IMR-90 (cell line): ENCODE results near the gene MYCBP2. TPM values are rescaled to one million over a fixed set of nuclear protein-coding genes. Genes with fewer than 3 reads are reported as not detected.

Source experiments
- ATAC-seq: fragments of 200-7000 bp; cut with Tn5 transposase; 2 replicates; pipeline ENCODE4 v1.9.1; 2020; ENCODE audit warnings: low read depth, mild to moderate bottlenecking, moderate library complexity
- BruUV-seq: library from RNA; stranded (reverse); fragments of 400-500 nt; replicated peaks from 2 replicates; lab custom pipeline; 2021; lab: Mats Ljungman, UMichigan
- CTCF ChIA-PET: fragments of 300-600 bp; formaldehyde crosslinking; extraction: SDS; loops from one replicate; lab custom pipeline; 2021; ENCODE audit warnings: antibody characterized with exemption; lab: Yijun Ruan, JAX
- POLR2A ChIA-PET: fragments of 300-600 bp; sonication (Branson Sonifier 250); formaldehyde crosslinking; loops from one replicate; lab custom pipeline; 2022; ENCODE audit warnings: antibody characterized with exemption; ENCODE audit not compliant: unreplicated experiment; lab: Charles Lee
- DNase-seq: peaks from one replicate; pipeline ENCODE4 v3.0.0; 2013
- H2AFZ ChIP-seq: replicated peaks from 2 replicates; pipeline ENCODE3; 2013; ENCODE audit warnings: low read length, mild to moderate bottlenecking; ENCODE audit not compliant: poor library complexity
- H2AK5ac ChIP-seq: 2 replicates; pipeline ENCODE4 v1.6.1; 2013; ENCODE audit warnings: low read depth, low read length, inconsistent platforms
- H2AK9ac ChIP-seq: replicated peaks from 2 replicates; pipeline ENCODE3; 2013; ENCODE audit warnings: mild to moderate bottlenecking, low read depth, low read length, moderate library complexity; ENCODE audit not compliant: poor library complexity
- H2BK120ac ChIP-seq: 2 replicates; pipeline ENCODE4 v1.6.1; 2013; ENCODE audit warnings: low read depth, low read length, inconsistent platforms
- H2BK15ac ChIP-seq: 3 replicates; pipeline ENCODE4 v1.6.1; 2013; ENCODE audit warnings: low read depth, low read length, inconsistent platforms
- H2BK20ac ChIP-seq: 2 replicates; pipeline ENCODE4 v1.6.1; 2013; ENCODE audit warnings: low read depth, mild to moderate bottlenecking, inconsistent platforms, low read length, moderate library complexity
- H2BK5ac ChIP-seq: 2 replicates; pipeline ENCODE4 v1.6.1; 2013; ENCODE audit warnings: mild to moderate bottlenecking, low read depth, low read length, inconsistent platforms; ENCODE audit not compliant: poor library complexity, severe bottlenecking
- H3K14ac ChIP-seq: replicated peaks from 2 replicates; pipeline ENCODE4 v1.6.1; 2013; ENCODE audit warnings: low read depth, low read length, inconsistent platforms
- H3K18ac ChIP-seq: 2 replicates; pipeline ENCODE4 v1.6.1; 2013; ENCODE audit warnings: low read depth, low read length, control low read depth
- H3K23ac ChIP-seq: 2 replicates; pipeline ENCODE4 v1.6.1; 2013; ENCODE audit warnings: low read depth, low read length, inconsistent platforms
- H3K27ac ChIP-seq: 2 replicates; pipeline ENCODE4 v1.5.1; 2013; ENCODE audit warnings: mild to moderate bottlenecking, control low read depth, low read length; ENCODE audit not compliant: insufficient read depth
- H3K27me3 ChIP-seq: 2 replicates; pipeline ENCODE4 v1.6.1; 2013; ENCODE audit warnings: low read length; ENCODE audit not compliant: control insufficient read depth, insufficient read depth
- H3K36me3 ChIP-seq: 2 replicates; pipeline ENCODE4 v1.6.1; 2013; ENCODE audit warnings: low read length, mixed read lengths; ENCODE audit not compliant: control insufficient read depth, insufficient read depth
- H3K4ac ChIP-seq: 2 replicates; pipeline ENCODE4 v1.6.1; 2013; ENCODE audit warnings: low read depth, low read length, inconsistent platforms
- H3K4me1 ChIP-seq: 2 replicates; pipeline ENCODE4 v1.6.1; 2013; ENCODE audit warnings: low read length, mixed read lengths; ENCODE audit not compliant: control insufficient read depth, insufficient read depth
- H3K4me2 ChIP-seq: 2 replicates; pipeline ENCODE4 v1.6.1; 2013; ENCODE audit warnings: low read depth, mild to moderate bottlenecking, control low read depth, low read length, moderate library complexity
- H3K4me3 ChIP-seq: 2 replicates; pipeline ENCODE4 v1.5.1; 2013; ENCODE audit warnings: low read depth, mild to moderate bottlenecking, control low read depth, low read length, moderate library complexity; ENCODE audit not compliant: insufficient read depth
- H3K56ac ChIP-seq: 2 replicates; pipeline ENCODE4 v1.6.1; 2013; ENCODE audit warnings: low read length, inconsistent platforms; ENCODE audit not compliant: insufficient read depth; ENCODE audit errors: extremely low read depth
- H3K79me1 ChIP-seq, 2 experiments: 2 replicates each; pipeline ENCODE4 v1.6.1; 2013; ENCODE audit warnings: low read length in 2 of 2, inconsistent platforms in 1 of 2, low read depth in 1 of 2
- H3K9ac ChIP-seq: 2 replicates; pipeline ENCODE4 v1.6.1; 2013; ENCODE audit warnings: low read depth, low read length, control low read depth
- H3K9me1 ChIP-seq: 2 replicates; pipeline ENCODE4 v1.6.1; 2013; ENCODE audit warnings: low read length, inconsistent platforms; ENCODE audit not compliant: insufficient read depth
- H3K9me3 ChIP-seq: 2 replicates; pipeline ENCODE4 v1.6.1; 2013; ENCODE audit warnings: low read length; ENCODE audit not compliant: control insufficient read depth, insufficient read depth
- H4K20me1 ChIP-seq: 2 replicates; pipeline ENCODE4 v1.6.1; 2013; ENCODE audit warnings: low read length, inconsistent platforms; ENCODE audit not compliant: insufficient read depth
- H4K5ac ChIP-seq: 2 replicates; pipeline ENCODE4 v1.6.1; 2013; ENCODE audit warnings: mild to moderate bottlenecking, low read depth, low read length, control low read depth
- H4K8ac ChIP-seq, 2 experiments: 2 replicates each; pipeline ENCODE4 v1.6.1; 2013; ENCODE audit warnings: low read depth in 2 of 2, low read length in 2 of 2, control low read depth in 1 of 2, inconsistent platforms in 1 of 2
- H4K91ac ChIP-seq: 2 replicates; pipeline ENCODE4 v1.6.1; 2013; ENCODE audit warnings: low read depth, low read length, inconsistent platforms; ENCODE audit not compliant: insufficient read depth
- BHLHE40 ChIP-seq: fragments of 150-350 bp; IDR thresholded peaks from 2 replicates; pipeline ENCODE4 v1.6.1; 2016; ENCODE audit warnings: mild to moderate bottlenecking, low read depth, low read length
- CEBPB ChIP-seq: IDR thresholded peaks from 2 replicates; pipeline ENCODE4 v1.6.1; 2012; ENCODE audit warnings: low read depth, low read length, improper control_type of control experiment
- CHD1 ChIP-seq: IDR thresholded peaks from 2 replicates; pipeline ENCODE4 v1.6.1; 2012; ENCODE audit warnings: low read depth, low read length, improper control_type of control experiment
- ELK1 ChIP-seq: fragments of 150-350 bp; IDR thresholded peaks from 2 replicates; pipeline ENCODE4 v1.6.1; 2016; ENCODE audit warnings: low read depth, mild to moderate bottlenecking, low read length, moderate library complexity, borderline replicate concordance
- FOS ChIP-seq: fragments of 150-350 bp; IDR thresholded peaks from 2 replicates; pipeline ENCODE4 v1.6.1; 2016; ENCODE audit warnings: low read depth, low read length
- MAFK ChIP-seq: IDR thresholded peaks from 2 replicates; pipeline ENCODE4 v1.6.1; 2012; ENCODE audit warnings: low read depth, low read length, improper control_type of control experiment
- MAZ ChIP-seq: IDR thresholded peaks from 2 replicates; pipeline ENCODE4 v1.6.1; 2012; ENCODE audit warnings: low read depth, mild to moderate bottlenecking, low read length, improper control_type of control experiment, moderate library complexity, borderline replicate concordance
- MXI1 ChIP-seq: IDR thresholded peaks from 2 replicates; pipeline ENCODE4 v1.6.1; 2012; ENCODE audit warnings: low read depth, mild to moderate bottlenecking, low read length, moderate library complexity, borderline replicate concordance
- NFE2L2 ChIP-seq: fragments of 150-350 bp; IDR thresholded peaks from 2 replicates; pipeline ENCODE4 v1.6.1; 2016; ENCODE audit warnings: low read depth, mild to moderate bottlenecking, low read length
- POLR2A ChIP-seq: IDR thresholded peaks from 2 replicates; pipeline ENCODE4 v1.6.1; 2012; ENCODE audit warnings: mild to moderate bottlenecking, low read depth, low read length
- RCOR1 ChIP-seq: IDR thresholded peaks from 2 replicates; pipeline ENCODE4 v1.6.1; 2012; ENCODE audit warnings: mild to moderate bottlenecking, low read length, improper control_type of control experiment; ENCODE audit not compliant: insufficient replicate concordance
- SMC3 ChIP-seq: fragments of 150-350 bp; IDR thresholded peaks from 2 replicates; pipeline ENCODE4 v1.6.1; 2016; ENCODE audit warnings: low read depth, mild to moderate bottlenecking, antibody characterized with exemption, low read length, moderate library complexity
- USF2 ChIP-seq: fragments of 150-350 bp; IDR thresholded peaks from 2 replicates; pipeline ENCODE4 v1.6.1; 2017; ENCODE audit warnings: mild to moderate bottlenecking, antibody characterized with exemption, low read length, low read depth
- WGBS, 2 experiments: methylation state at CpG; one replicate each; pipeline versions ENCODE4 v1.1.5 to v1.1.7; 2013; ENCODE audit warnings: missing lambda C conversion rate in 2 of 2; ENCODE audit not compliant: insufficient read length in 1 of 2; ENCODE audit errors: extremely low coverage in 2 of 2; 5-methylcytosine and 5-hydroxymethylcytosine counted together
- dilution Hi-C: fragments of 300-500 bp; cut with HindIII; formaldehyde crosslinking; loops from one replicate; pipeline ENCODE4 v1.14.3; 2018; ENCODE audit warnings: low sequenced_read_pairs; ENCODE audit not compliant: unreplicated experiment
- in situ Hi-C: fragments of 300-500 bp; cut with MboI; formaldehyde crosslinking; loops from 3 replicates; pipeline ENCODE4 v1.14.3; 2019; ENCODE audit warnings: low sequenced_read_pairs, inconsistent platforms, mixed read lengths
- intact Hi-C: fragments of 100-400 bp; cut with micrococcal nuclease; formaldehyde crosslinking; loops from 2 replicates; pipeline ENCODE4 v1.10.0; 2022
- polyA plus RNA-seq, 3 experiments: library from polyadenylated mRNA; depleted of rRNA; stranded (reverse); fragments of >200 nt; gene quantifications; 2 replicates each; pipeline ENCODE4 v1.2.3, GENCODE V29; 2012; ENCODE audit warnings: low replicate concordance in 1 of 3
- total RNA-seq: library from RNA; depleted of rRNA; stranded (reverse); fragments of >200 nt; gene quantifications from 2 replicates; pipeline ENCODE4 v1.2.3, GENCODE V29; 2012

Gene MYCBP2
- total and polyA plus RNA-seq, 2 of the 4 experiments (the other 2 are of a cell fraction) = 20.1 to 43.2 TPM

- no peaks in the 10 kb centered on the region for H3K9me3 ChIP-seq
- peaks cover 3% of the 10 kb centered on the region; the same call in 1 of the 2 replicates for H3K4me1 ChIP-seq
- H3K14ac ChIP-seq = no peak overlapping the region
- no peak overlapping the region for H3K9ac ChIP-seq
- ChIA-PET CTCF (no interaction called here), POLR2A (no interaction called here)
- H2BK5ac ChIP-seq = no peak overlapping the region
- H3K4ac ChIP-seq = no peak overlapping the region
- H3K23ac ChIP-seq = no peak overlapping the region
- H3K36me3 ChIP-seq = peaks cover 15% of the 10 kb centered on the region
- ATAC-seq (no peak), DNase-seq (no peak)
- no peak overlapping the region for H3K27ac ChIP-seq
- in situ Hi-C loops = no loop called here
- no peak overlapping the region for H2BK120ac ChIP-seq
- H4K5ac ChIP-seq = no peak overlapping the region
- intact Hi-C loops = no loop called here
- WGBS, 2 experiments = no CpG with 5 or more reads among the region's 2 CpGs
- H3K4me3 ChIP-seq = no peak overlapping the region
- H2BK20ac ChIP-seq = no peak overlapping the region
- H4K91ac ChIP-seq = no peak overlapping the region
- no peak overlapping the region for H3K56ac ChIP-seq
- BruUV-seq = no TSS peak
- H3K18ac ChIP-seq = no peak overlapping the region
- dilution Hi-C loops = no loop called here
- H3K79me1 ChIP-seq = peaks cover 0 to 8% of the 10 kb centered on the region in 2 experiments; a peak in 1 of 4 replicates
- H4K8ac ChIP-seq = no peak overlapping the region
- no peak overlapping the region for H2AK5ac ChIP-seq
- TF ChIP-seq BHLHE40 (no peak), FOS (no peak), MXI1 (no peak), MAZ (no peak), NFE2L2 (no peak), USF2 (no peak), CEBPB (no peak), RCOR1 (no peak), SMC3 (no peak), POLR2A (no peak), ELK1 (no peak), MAFK (no peak), CHD1 (no peak)
- no peak overlapping the region for H3K4me2 ChIP-seq
- no peak overlapping the region for H2BK15ac ChIP-seq
- peaks cover 3% of the 10 kb centered on the region; the same call in 1 of the 2 replicates for H4K20me1 ChIP-seq
- no peak overlapping the region for H2AFZ ChIP-seq
- no peak overlapping the region for H2AK9ac ChIP-seq
- peaks cover 3% of the 10 kb centered on the region; the same call in 1 of the 2 replicates for H3K9me1 ChIP-seq
- no peaks in the 10 kb centered on the region for H3K27me3 ChIP-seq
Measured at GRCh38 chr13:77138813-77139212, 188.1 kb downstream of the MYCBP2 start.
